ENCODE results near the gene FGD5.

DNA sequence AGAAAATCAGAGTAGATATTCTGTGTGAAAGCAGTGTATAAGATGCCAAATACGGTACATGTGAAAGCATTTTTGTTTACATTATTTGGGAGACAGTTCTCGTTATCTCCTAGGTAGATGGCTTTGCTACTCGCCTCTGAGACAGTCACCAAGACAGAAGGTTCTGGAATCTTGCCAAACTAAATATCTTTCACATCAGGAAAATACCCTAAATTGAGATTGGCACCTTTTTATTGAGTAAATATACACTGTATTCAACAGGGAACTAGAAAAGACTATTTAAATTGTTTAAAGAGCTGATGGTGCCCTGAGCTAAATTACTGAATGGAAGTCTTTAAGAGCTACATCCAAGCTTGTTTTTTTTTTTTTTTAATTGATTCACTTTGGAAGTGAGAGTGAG lies 3.4 kb downstream of the FGD5 start:
- TF ChIP-seq MAX (IDR thresholded peaks at IDR 0.05; ENCODE audit: low read depth), result no peak
- TF ChIP-seq CTCF (IDR thresholded peaks at IDR 0.05), result no peak
- TF ChIP-seq RFX5 (IDR thresholded peaks at IDR 0.05; ENCODE audit: low read length), result no peak
- TF ChIP-seq, protein P1, sequence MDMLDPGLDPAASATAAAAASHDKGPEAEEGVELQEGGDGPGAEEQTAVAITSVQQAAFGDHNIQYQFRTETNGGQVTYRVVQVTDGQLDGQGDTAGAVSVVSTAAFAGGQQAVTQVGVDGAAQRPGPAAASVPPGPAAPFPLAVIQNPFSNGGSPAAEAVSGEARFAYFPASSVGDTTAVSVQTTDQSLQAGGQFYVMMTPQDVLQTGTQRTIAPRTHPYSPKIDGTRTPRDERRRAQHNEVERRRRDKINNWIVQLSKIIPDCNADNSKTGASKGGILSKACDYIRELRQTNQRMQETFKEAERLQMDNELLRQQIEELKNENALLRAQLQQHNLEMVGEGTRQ (IDR thresholded peaks at IDR 0.05; ENCODE audit: borderline replicate concordance, low read depth, low read length), result no peak
- no peak for TF ChIP-seq RXRA (IDR thresholded peaks at IDR 0.05; ENCODE audit: borderline replicate concordance, low read depth)
- no peak for TF ChIP-seq GABPA (IDR thresholded peaks at IDR 0.05; ENCODE audit: low read depth)
- TF ChIP-seq POLR2AphosphoS5 (IDR thresholded peaks at IDR 0.05; ENCODE audit: low read depth, low read length), result no peak
- TF ChIP-seq EP300 (IDR thresholded peaks at IDR 0.05; ENCODE audit: borderline replicate concordance in 1 of 2, low read depth in 1 of 2, low read length in 1 of 2), result no peak
- TF ChIP-seq MXI1 (IDR thresholded peaks at IDR 0.05; ENCODE audit: low read depth, low read length), result no peak
- no peak for TF ChIP-seq CHD2 (IDR thresholded peaks at IDR 0.05; ENCODE audit: low read length, partially characterized antibody)
- TF ChIP-seq YY1 (IDR thresholded peaks at IDR 0.05; ENCODE audit: low read depth), result no peak

Data from SK-N-SH (cell line).